Vagina (tissue), 2 donors: Measurements from ENCODE around the gene KRT222. TPM values are rescaled to one million over a fixed set of nuclear protein-coding genes. Genes with fewer than 3 reads are reported as not detected.

Source experiments
- DNase-seq, 2 donors: peaks; one replicate each; pipeline ENCODE4 v3.0.0-alpha.2; 2017; ENCODE audit errors: extremely low spot score in 2 of 2
- H3K27ac ChIP-seq: fragments of 200-600 bp; sonication (generic); one replicate; pipeline ENCODE4 v1.5.1; 2019
- H3K27me3 ChIP-seq: fragments of 200-600 bp; sonication (generic); one replicate; pipeline ENCODE4 v1.5.1; 2019
- H3K36me3 ChIP-seq, 2 donors: fragments of 200-600 bp; sonication (generic); one replicate each; pipeline ENCODE4 v1.5.1; 2017 to 2019
- H3K4me1 ChIP-seq: fragments of 200-600 bp; sonication (generic); one replicate; pipeline ENCODE4 v1.5.1; 2019
- H3K4me3 ChIP-seq, 2 donors: fragments of 200-600 bp; sonication (generic); 1 replicate in 1 of 2; 2 replicates in 1 of 2; pipeline ENCODE4 v1.5.1; 2016 to 2019
- H3K9me3 ChIP-seq: fragments of 200-600 bp; sonication (generic); one replicate; pipeline ENCODE4 v1.5.1; 2019
- CTCF ChIP-seq, 3 experiments: fragments of 450-650 bp in 2 of 3; fragments of 200-600 bp in 1 of 3; sonication (generic) in 1 of 3; IDR thresholded peaks; one replicate each; pipeline ENCODE4 v1.5.1; 2017 to 2019; ENCODE audit warnings: antibody characterized with exemption in 3 of 3, mild to moderate bottlenecking in 2 of 3, moderate library complexity in 2 of 3
- POLR2A ChIP-seq, 2 donors: fragments of 450-650 bp; IDR thresholded peaks; one replicate each; pipeline ENCODE4 v1.6.1; 2017; ENCODE audit warnings: antibody characterized with exemption in 2 of 2, mild to moderate bottlenecking in 2 of 2, moderate library complexity in 2 of 2
- POLR2AphosphoS5 ChIP-seq, 2 donors: sonication (generic); formaldehyde crosslinking; IDR thresholded peaks; one replicate each; pipeline ENCODE4 v1.9.0; 2017; ENCODE audit warnings: antibody characterized with exemption in 2 of 2, mild to moderate bottlenecking in 2 of 2, low read depth in 1 of 2; ENCODE audit not compliant: insufficient read depth in 1 of 2
- intact Hi-C: fragments of 100-400 bp; cut with DNase I; formaldehyde crosslinking; loops from one replicate; pipeline ENCODE4 v1.15.1; 2023
- total RNA-seq: library from RNA; depleted of rRNA; stranded (reverse); fragments of >200 nt; gene quantifications from one replicate; pipeline ENCODE4 v1.2.3, GENCODE V29; 2016

KRT222 gene
- total RNA-seq, 1 donor from 2014 or later: not detected

DNA sequence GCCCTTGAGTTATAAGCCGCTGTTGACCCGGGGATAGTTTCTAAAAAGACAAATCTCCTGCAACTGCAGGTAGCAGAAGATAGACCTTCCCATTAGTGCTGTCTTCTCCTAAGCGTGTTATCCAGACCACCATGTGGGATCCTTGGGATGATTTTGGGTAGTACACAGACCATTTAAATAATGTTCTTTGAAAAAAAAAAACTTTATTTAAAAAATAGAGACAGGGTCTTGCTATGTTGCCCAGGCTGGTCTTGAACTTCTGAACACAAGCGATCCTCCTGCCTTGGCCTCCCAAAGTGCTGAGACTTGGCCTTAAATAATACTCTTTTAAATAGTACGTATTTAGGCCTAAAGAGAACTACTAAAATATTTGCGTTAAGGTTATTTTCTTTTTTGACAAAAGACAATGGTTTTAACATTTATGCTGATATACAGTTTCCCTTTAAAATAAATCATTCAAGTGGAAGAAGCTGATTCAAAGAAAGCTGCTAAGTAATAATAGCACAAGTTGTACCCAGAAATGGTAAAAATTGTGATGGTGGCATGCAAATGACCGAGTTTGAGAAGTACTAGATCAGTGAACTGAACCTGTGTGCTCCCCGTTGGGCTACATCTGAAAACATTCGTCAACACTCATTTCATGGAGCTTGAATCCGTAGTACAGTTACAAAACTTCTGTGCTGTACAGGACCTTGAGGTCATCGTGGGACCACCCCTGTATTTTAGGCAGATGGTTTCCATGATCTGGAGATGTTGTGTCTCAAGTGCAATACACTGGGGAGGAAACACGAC lies 41.4 kb downstream of the KRT222 start:
- Histone ChIP-seq H3K27me3 (no peaks in the 10 kb centered on the region), H3K36me3 (peaks cover 0 to 13% of the 10 kb centered on the region in 2 donors), H3K4me1 (peaks cover 18% of the 10 kb centered on the region), H3K27ac (no peak overlapping the region), H3K4me3 (no peak overlapping the region), H3K9me3 (no peaks in the 10 kb centered on the region)
- intact Hi-C loops: no loop called here
- no peak for DNase-seq
- TF ChIP-seq POLR2AphosphoS5 (IDR thresholded peaks at IDR 0.05; ENCODE audit: insufficient read depth in 1 of 2, low read depth in 1 of 2) (no peak), CTCF (IDR thresholded peaks at IDR 0.05) (no peak)

GRCh38 chr17:40622509-40622928 lies 42.5 kb downstream of the KRT222 start:
- H3K27ac ChIP-seq: no peak overlapping the region
- TF ChIP-seq POLR2A (IDR thresholded peaks at IDR 0.05) (no peak), POLR2AphosphoS5 (IDR thresholded peaks at IDR 0.05; ENCODE audit: insufficient read depth in 1 of 2, low read depth in 1 of 2) (no peak), CTCF (IDR thresholded peaks at IDR 0.05) (no peak)
- peaks cover 22% of the 10 kb centered on the region for H3K4me1 ChIP-seq
- no peak overlapping the region for H3K4me3 ChIP-seq
- intact Hi-C loops: no loop called here
- H3K27me3 ChIP-seq: no peaks in the 10 kb centered on the region
- no peaks in the 10 kb centered on the region for H3K9me3 ChIP-seq
- no peak for DNase-seq
- H3K36me3 ChIP-seq: peaks cover 0 to 2% of the 10 kb centered on the region in 2 donors

DNA sequence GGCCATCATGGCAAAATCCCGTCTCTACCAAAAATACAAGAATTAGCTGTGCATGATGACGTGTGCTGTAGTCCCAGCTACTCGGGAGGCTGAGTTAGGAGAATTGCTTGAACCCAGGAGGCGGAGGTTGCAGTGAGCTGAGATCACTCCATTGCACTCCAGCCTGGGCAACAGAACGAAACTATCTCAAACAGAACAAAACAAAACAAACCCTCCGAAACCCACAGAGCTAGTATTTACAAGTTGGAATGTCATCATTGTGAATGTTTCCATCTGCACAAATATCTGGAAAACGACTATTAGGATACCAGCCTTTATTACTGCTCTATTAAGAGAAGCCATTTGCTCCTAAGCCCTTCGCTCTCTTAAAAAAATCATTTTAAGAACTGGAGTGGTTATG lies 43.4 kb downstream of the KRT222 start:
- no peak for TF ChIP-seq CTCF (IDR thresholded peaks at IDR 0.05)
- no peak for TF ChIP-seq POLR2A (IDR thresholded peaks at IDR 0.05)
- peaks cover 26% of the 10 kb centered on the region for H3K4me1 ChIP-seq
- DNase-seq: no peak
- no peak overlapping the region for H3K4me3 ChIP-seq
- H3K27me3 ChIP-seq: no peaks in the 10 kb centered on the region
- no peaks in the 10 kb centered on the region for H3K36me3 ChIP-seq
- peak overlapping the region; percentile 18 for H3K27ac ChIP-seq
- no peaks in the 10 kb centered on the region for H3K9me3 ChIP-seq
- intact Hi-C loops: no loop called here

DNA sequence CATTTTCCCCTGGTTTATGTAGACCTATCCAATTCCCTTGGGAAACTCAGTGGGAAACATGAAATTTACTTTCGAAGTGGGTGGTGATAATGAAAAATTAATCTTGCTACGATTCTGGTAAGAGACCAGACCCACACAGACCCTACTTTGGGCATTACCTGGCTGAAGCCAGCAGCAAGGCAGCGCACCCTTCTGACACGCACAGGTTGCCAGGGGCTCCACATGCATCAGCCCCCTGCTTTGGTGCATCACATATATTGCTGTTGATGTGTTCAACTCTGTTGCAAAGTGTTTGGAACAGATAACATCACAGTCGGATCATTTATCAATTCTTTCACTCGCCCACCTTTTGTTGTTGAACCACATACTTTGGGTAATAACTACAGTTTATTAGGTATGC lies 44.0 kb downstream of the KRT222 start:
- intact Hi-C loops: no loop called here
- no peak overlapping the region for H3K4me3 ChIP-seq
- DNase-seq: no peak
- H3K9me3 ChIP-seq: no peaks in the 10 kb centered on the region
- H3K27me3 ChIP-seq: no peaks in the 10 kb centered on the region
- peaks cover 26% of the 10 kb centered on the region for H3K4me1 ChIP-seq
- H3K27ac ChIP-seq: peak overlapping the region; percentile 18
- TF ChIP-seq POLR2AphosphoS5 (IDR thresholded peaks at IDR 0.05; ENCODE audit: insufficient read depth in 1 of 2, low read depth in 1 of 2) (no peak), CTCF (IDR thresholded peaks at IDR 0.05) (no peak), POLR2A (IDR thresholded peaks at IDR 0.05) (no peak)
- H3K36me3 ChIP-seq: no peaks in the 10 kb centered on the region
